GM23248 (cell line): ENCODE measurements around the gene OR1M1.

Experiments
- EZH2 ChIP-seq: fragments of 200-600 bp; sonication (generic); IDR thresholded peaks from 2 replicates; pipeline ENCODE4 v1.6.1; 2018; ENCODE audit warnings: antibody characterized with exemption, mild to moderate bottlenecking; ENCODE audit not compliant: insufficient read depth, poor library complexity, severe bottlenecking
- EZH2phosphoT487 ChIP-seq: fragments of 200-600 bp; sonication (generic); IDR thresholded peaks from 2 replicates; pipeline ENCODE4 v1.6.1; 2018; ENCODE audit warnings: antibody characterized with exemption, moderate library complexity, mild to moderate bottlenecking, low read depth; ENCODE audit not compliant: insufficient read depth

DNA sequence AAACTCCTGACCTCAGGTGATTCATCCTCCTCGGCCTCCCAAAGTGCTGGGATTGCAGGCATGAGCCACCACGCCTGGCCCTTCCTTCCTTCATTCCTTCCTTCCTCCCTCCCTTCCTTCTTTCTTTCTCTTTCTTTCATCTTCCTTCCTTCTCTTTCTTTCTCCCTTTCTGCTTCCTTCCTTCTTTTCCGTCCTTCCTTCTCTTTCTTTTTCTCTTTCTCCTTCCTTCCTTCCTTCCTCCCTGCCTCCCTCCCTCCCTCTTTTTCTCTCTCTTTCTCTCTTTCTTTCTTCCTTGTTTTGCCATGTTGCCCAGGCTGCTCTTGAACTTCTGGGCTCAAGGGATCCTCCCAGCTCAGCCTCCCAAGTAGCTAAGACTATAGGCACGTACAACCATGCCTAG, 40.2 kb upstream of the OR1M1 start:
- TF ChIP-seq EZH2phosphoT487 (no peak), EZH2 (no peak)
